HepG2 (cell line): ENCODE data around the gene MROH2A. TPM values are rescaled to one million over a fixed set of nuclear protein-coding genes. Genes with fewer than 3 reads are reported as not detected.
A peak's percentile ranks its signal among the peaks of the same experiment; 100 is the strongest.

Experiments used
- ARNT ChIP-seq: fragments of 450-650 bp; IDR thresholded peaks from 2 replicates; pipeline ENCODE4 v1.6.1; 2017
- ATF4 ChIP-seq, 2 experiments: fragments of 450-650 bp in 1 of 2; sonication (generic) in 1 of 2; formaldehyde crosslinking; IDR thresholded peaks; 2 replicates each; pipeline versions ENCODE4 v1.5.0 to v1.8.0; 2020 to 2022; ENCODE audit warnings: mild to moderate bottlenecking in 1 of 2, missing genetic modification reagents in 1 of 2
- BRCA1 ChIP-seq: sonication (generic); formaldehyde crosslinking; IDR thresholded peaks from 2 replicates; pipeline ENCODE4 v1.4.0; 2020; ENCODE audit warnings: missing genetic modification reagents
- CENPBD1 ChIP-seq: sonication (generic); formaldehyde crosslinking; IDR thresholded peaks from 2 replicates; pipeline ENCODE4 v1.8.0; 2022; ENCODE audit warnings: missing genetic modification reagents, low read depth, mild to moderate bottlenecking, borderline replicate concordance
- DNMT3B ChIP-seq: conservative IDR thresholded peaks from 2 replicates; pipeline ENCODE4 v1.6.1; 2016; ENCODE audit warnings: missing biosample characterization, control low read depth
- KIAA2018 ChIP-seq: sonication (generic); formaldehyde crosslinking; IDR thresholded peaks from 2 replicates; pipeline ENCODE4 v1.5.0; 2020; ENCODE audit warnings: mild to moderate bottlenecking, missing genetic modification reagents, borderline replicate concordance
- LBX2 ChIP-seq: sonication (generic); formaldehyde crosslinking; IDR thresholded peaks from 2 replicates; pipeline ENCODE4 v1.5.0; 2020; ENCODE audit warnings: missing genetic modification reagents, mild to moderate bottlenecking, borderline replicate concordance
- MZF1 ChIP-seq: sonication (generic); formaldehyde crosslinking; IDR thresholded peaks from 2 replicates; pipeline ENCODE4 v1.8.1; 2023; ENCODE audit warnings: mild to moderate bottlenecking, missing genetic modification reagents, borderline replicate concordance
- PHF21A ChIP-seq: sonication (generic); formaldehyde crosslinking; IDR thresholded peaks from 2 replicates; pipeline ENCODE4 v1.5.0; 2020; ENCODE audit warnings: mild to moderate bottlenecking, missing genetic modification reagents
- RARA ChIP-seq: IDR thresholded peaks from 2 replicates; pipeline ENCODE4 v1.6.1; 2016; ENCODE audit warnings: missing genetic modification reagents, missing compliant biosample characterization
- SRSF4 ChIP-seq: fragments of 200-400 bp; formaldehyde crosslinking; IDR thresholded peaks from one replicate; pipeline ENCODE4 v1.6.1; 2018; ENCODE audit warnings: mild to moderate bottlenecking, low read depth, low read length, moderate library complexity; ENCODE audit not compliant: poor library complexity, severe bottlenecking
- XRCC5 ChIP-seq: fragments of 200-400 bp; formaldehyde crosslinking; optimal IDR thresholded peaks from 2 replicates; pipeline ENCODE3; 2017; ENCODE audit warnings: mild to moderate bottlenecking, low read length
- ZBTB10 ChIP-seq: sonication (generic); formaldehyde crosslinking; IDR thresholded peaks from 2 replicates; pipeline ENCODE4 v1.4.0; 2020; ENCODE audit warnings: missing genetic modification reagents, borderline replicate concordance
- ZFP36 ChIP-seq: fragments of 150-350 bp; IDR thresholded peaks from 2 replicates; pipeline ENCODE4 v1.6.1; 2018; ENCODE audit warnings: borderline replicate concordance, low read length, low read depth; ENCODE audit not compliant: partially characterized antibody
- ZNF24 ChIP-seq: fragments of 450-650 bp; IDR thresholded peaks from 2 replicates; pipeline ENCODE4 v1.6.1; 2017; ENCODE audit warnings: antibody characterized with exemption, mild to moderate bottlenecking
- ZNF335 ChIP-seq: sonication (generic); formaldehyde crosslinking; IDR thresholded peaks from 2 replicates; pipeline ENCODE4 v1.4.0; 2020; ENCODE audit warnings: missing genetic modification reagents
- polyA plus RNA-seq, 8 experiments: library from polyadenylated mRNA; depleted of rRNA in 3 of 8; stranded (reverse) in 7 of 8; unstranded in 1 of 8; fragments of >200 nt; fragmentation: Illumina TruSeq in 4 of 8; extraction: Trizol in 4 of 8; gene quantifications; 2 replicates each; pipeline versions ENCODE4 v1.2.1 to v1.2.3, GENCODE V29; 2011 to 2016; ENCODE audit warnings: low read depth in 4 of 8, missing spikeins in 1 of 8, mixed read lengths in 1 of 8; ENCODE audit not compliant: insufficient read depth in 1 of 8
- total RNA-seq, 5 experiments: library from RNA; depleted of rRNA; stranded (reverse); fragments of >200 nt; fragmentation: Illumina TruSeq; extraction: Trizol; gene quantifications; 2 replicates each; pipeline ENCODE4 v1.2.3, GENCODE V29; 2016; ENCODE audit warnings: low read depth in 1 of 5

Gene MROH2A
- total and polyA plus RNA-seq, 2 of the 13 experiments (the other 11 are each of a cell fraction or from before 2014, with no cell fraction given), result 0.03 to 0.04 TPM

GRCh38 chr2:233745073-233745755 lies 32.9 kb upstream of the MROH2A start (continued):
- peak in 1 of 2 experiments; percentile 87; a peak in 2 of 4 replicates for TF ChIP-seq ATF4 (CRISPR knock-in tag; IDR thresholded peaks at IDR 0.05)
- TF ChIP-seq ARNT, result 0 out of 2 replicates have a peak, but pooled peaks have one; percentile 2
- TF ChIP-seq BRCA1 (CRISPR knock-in tag), result peak; percentile 70; the same call in 1 of the 2 replicates
- peak; percentile 51; the same call in 1 of the 2 replicates for TF ChIP-seq ZNF24
- no peak for TF ChIP-seq CENPBD1 (CRISPR knock-in tag)
- TF ChIP-seq LBX2, result no peak
- peak; percentile 100 for TF ChIP-seq RARA (CRISPR knock-in tag)
- TF ChIP-seq DNMT3B (CRISPR knock-in tag), result peak; percentile 91; the same call in 1 of the 2 replicates
- no peak for TF ChIP-seq KIAA2018 (CRISPR knock-in tag)
- TF ChIP-seq SRSF4, result no peak
- peak; percentile 94 for TF ChIP-seq PHF21A
- peak; percentile 73; the same call in 1 of the 2 replicates for TF ChIP-seq ZNF335 (CRISPR knock-in tag)
- peak; percentile 65 for TF ChIP-seq ZFP36
- TF ChIP-seq XRCC5, result peak; percentile 15
- no peak for TF ChIP-seq MZF1
- TF ChIP-seq ZBTB10 (CRISPR knock-in tag), result 0 out of 2 replicates have a peak, but pooled peaks have one; percentile 56
